Bronchial epithelial cell (primary cell): ENCODE measurements around the gene BRMS1. TPM values are rescaled to one million over a fixed set of nuclear protein-coding genes. Genes with fewer than 3 reads are reported as not detected.

ENCODE experiments used
- DNase-seq: peaks from one replicate; pipeline ENCODE4 v3.0.0-alpha.2; 2010; ENCODE audit warnings: low read depth
- FAIRE-seq: peaks from 2 replicates; lab custom pipeline; 2011; peaks lifted over from hg19 to GRCh38; lab: Jason Lieb, UNC
- H3K27me3 ChIP-seq: 2 replicates; pipeline ENCODE4 v1.5.1; 2011; ENCODE audit warnings: low read length; ENCODE audit not compliant: control insufficient read depth, insufficient read depth
- H3K36me3 ChIP-seq: 2 replicates; pipeline ENCODE4 v1.5.1; 2011; ENCODE audit warnings: low read length; ENCODE audit not compliant: control insufficient read depth, insufficient read depth
- H3K4me3 ChIP-seq: 2 replicates; pipeline ENCODE4 v1.5.1; 2011; ENCODE audit warnings: mild to moderate bottlenecking, low read depth, low read length, control low read depth
- total RNA-seq: library from RNA; depleted of rRNA; stranded (reverse); fragments of >200 nt; gene quantifications from 2 replicates; pipeline ENCODE4 v1.2.1, GENCODE V29; 2014
- TF ChIP-seq, protein P1 (sequence below): IDR thresholded peaks from 2 replicates; pipeline ENCODE4 v1.5.1; 2011; ENCODE audit warnings: mild to moderate bottlenecking, moderate library complexity, low read length, control low read depth, inconsistent platforms; ENCODE audit not compliant: insufficient read depth, severe bottlenecking

Gene BRMS1
- total RNA-seq, 1 donor from 2014 or later, result 81.6 TPM

DNA sequence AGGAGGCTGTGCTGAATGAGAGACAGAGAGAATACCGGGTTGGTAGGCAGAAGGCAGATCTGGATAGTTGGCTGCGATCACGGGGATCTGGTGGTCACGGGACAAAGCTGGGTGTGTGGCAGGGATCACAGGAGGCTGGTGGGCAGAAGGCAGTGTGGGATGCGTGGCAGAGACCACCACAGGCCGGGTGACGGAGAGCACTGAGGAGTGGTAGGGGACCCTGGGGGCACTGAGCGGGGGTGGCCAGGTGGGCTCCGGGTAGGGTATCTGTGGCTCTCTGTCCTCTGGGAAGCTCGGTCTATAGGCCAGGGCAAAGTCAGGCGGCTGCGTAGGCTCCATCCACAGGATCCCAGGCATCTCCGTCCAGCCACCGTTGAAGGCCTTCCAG is 29.4 kb downstream of the BRMS1 start:
- Histone ChIP-seq H3K4me3 (no peak overlapping the region), H3K27me3 (peaks cover 2% of the 10 kb centered on the region), H3K36me3 (no peaks in the 10 kb centered on the region)
- TF ChIP-seq, protein P1, sequence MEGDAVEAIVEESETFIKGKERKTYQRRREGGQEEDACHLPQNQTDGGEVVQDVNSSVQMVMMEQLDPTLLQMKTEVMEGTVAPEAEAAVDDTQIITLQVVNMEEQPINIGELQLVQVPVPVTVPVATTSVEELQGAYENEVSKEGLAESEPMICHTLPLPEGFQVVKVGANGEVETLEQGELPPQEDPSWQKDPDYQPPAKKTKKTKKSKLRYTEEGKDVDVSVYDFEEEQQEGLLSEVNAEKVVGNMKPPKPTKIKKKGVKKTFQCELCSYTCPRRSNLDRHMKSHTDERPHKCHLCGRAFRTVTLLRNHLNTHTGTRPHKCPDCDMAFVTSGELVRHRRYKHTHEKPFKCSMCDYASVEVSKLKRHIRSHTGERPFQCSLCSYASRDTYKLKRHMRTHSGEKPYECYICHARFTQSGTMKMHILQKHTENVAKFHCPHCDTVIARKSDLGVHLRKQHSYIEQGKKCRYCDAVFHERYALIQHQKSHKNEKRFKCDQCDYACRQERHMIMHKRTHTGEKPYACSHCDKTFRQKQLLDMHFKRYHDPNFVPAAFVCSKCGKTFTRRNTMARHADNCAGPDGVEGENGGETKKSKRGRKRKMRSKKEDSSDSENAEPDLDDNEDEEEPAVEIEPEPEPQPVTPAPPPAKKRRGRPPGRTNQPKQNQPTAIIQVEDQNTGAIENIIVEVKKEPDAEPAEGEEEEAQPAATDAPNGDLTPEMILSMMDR, result no peak
- FAIRE-seq (no peak), DNase-seq (no peak)

DNA sequence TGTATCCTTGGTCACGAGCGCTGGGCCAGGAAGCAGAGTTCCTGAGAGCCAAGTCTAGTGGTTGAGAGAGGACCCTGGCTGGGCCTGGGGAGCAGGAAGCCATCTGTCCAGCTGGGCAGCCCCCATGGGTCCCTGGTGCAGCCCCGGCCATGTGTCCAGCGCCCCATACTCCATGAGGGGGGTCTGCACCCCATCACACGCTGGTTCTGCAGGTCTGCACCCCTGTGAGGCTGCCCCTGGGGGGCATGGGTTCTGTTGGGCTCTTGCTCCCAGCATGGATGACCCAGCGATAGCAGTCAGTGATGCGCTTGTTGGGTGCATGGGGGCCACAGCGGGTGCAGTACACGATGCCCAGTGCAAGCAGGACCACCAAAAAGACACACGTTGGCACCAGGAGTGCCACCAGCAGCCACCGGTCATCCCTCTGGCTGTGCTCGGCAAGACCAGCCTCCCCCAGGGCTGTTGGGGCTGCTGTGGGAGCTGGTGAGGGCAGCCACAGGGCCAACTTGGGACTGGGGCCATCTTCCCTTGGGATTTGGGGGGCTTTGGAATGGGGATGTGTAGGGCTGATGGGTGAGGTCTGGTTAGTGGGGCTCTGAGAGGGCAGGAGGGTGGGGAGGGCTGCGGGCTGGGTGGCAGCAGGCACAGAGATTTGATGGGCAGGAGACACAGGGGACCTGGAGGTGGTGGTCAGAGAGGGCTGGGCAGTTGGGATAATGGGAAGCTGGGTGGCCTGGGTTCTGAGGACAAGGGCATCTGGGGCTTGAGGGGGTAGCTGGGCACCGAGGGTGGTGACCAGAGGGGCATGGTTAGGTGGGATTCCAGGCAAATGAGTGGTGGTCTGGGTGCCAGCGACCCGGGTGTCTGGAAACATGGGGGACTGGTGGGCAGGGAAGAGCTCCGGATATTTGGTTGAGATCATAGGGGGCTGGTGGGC is 30.1 kb downstream of the BRMS1 start:
- TF ChIP-seq, protein P1, result no peak
- FAIRE-seq, result no peak

DNA sequence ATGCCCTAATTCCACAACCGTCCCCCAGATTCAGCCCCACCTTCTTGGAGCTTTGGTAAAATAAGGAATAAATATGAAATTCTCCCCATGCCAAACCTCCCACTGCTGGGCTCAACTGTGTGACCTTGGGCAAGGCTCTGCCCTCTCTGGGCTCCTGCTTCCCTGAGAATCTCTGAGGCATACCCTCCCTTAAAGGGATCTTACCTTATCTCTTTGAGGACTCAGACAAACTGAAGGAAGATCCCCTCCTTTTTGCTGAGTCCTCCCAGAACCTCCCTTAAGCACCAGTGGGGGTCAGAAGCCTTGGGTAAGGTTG is 30.8 kb downstream of the BRMS1 start:
- TF ChIP-seq, protein P1, result no peak
- FAIRE-seq (no peak), DNase-seq (no peak)
- peaks cover 2% of the 10 kb centered on the region for H3K27me3 ChIP-seq
- no peaks in the 10 kb centered on the region for H3K36me3 ChIP-seq
- no peak overlapping the region for H3K4me3 ChIP-seq

More for the DNA sequence above, 30.1 kb downstream of the BRMS1 start:
- peaks cover 2% of the 10 kb centered on the region for H3K27me3 ChIP-seq
- no peak for DNase-seq
- no peak overlapping the region for H3K4me3 ChIP-seq
- no peaks in the 10 kb centered on the region for H3K36me3 ChIP-seq

DNA sequence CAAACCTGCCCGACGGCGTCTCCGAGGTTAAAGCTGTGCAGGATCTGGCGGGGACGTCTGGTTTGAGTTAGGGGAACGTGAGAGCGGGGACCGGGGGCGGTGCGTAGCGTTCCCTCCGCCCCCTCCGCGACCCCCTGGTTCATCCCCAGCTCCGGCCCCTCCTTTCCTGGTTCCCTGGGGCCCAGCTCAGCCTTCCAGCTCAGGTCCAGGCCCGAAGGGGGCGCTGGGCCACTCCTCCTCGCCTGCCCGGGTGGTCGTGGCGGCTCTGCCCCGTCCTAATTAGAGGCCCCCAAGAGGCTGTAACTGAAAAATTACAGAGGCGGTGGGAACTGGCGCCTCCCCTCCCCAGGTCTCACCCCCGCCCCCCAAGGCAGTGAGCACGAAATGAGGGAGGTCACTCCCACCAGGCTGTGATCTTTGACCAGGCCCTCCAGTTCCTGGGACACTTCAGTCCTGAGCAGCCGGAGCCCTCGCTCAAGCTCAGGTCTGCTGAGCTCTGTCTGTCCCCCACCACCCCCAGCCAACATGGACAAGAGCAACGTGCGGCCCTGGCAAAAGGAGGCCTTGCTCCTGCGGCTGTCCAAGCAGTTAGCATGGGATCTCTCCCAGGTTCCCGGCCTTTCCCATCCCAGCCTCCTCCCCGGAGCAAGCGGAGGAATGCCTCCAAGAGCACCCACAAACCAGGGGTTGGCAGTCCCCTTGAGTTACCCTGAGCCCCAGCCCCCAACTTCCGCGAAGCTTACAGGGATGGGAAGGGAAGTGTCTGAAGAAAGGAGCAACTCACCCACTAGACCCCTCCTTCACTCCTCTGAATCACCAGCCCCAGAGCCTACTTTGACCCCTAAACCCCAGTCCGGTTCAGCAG is 31.4 kb downstream of the BRMS1 start:
- Histone ChIP-seq H3K4me3 (peak overlapping the region; percentile 2), H3K36me3 (no peaks in the 10 kb centered on the region), H3K27me3 (peaks cover 2% of the 10 kb centered on the region)
- no peak for DNase-seq
- no peak for FAIRE-seq
- TF ChIP-seq, protein P1, result no peak

DNA sequence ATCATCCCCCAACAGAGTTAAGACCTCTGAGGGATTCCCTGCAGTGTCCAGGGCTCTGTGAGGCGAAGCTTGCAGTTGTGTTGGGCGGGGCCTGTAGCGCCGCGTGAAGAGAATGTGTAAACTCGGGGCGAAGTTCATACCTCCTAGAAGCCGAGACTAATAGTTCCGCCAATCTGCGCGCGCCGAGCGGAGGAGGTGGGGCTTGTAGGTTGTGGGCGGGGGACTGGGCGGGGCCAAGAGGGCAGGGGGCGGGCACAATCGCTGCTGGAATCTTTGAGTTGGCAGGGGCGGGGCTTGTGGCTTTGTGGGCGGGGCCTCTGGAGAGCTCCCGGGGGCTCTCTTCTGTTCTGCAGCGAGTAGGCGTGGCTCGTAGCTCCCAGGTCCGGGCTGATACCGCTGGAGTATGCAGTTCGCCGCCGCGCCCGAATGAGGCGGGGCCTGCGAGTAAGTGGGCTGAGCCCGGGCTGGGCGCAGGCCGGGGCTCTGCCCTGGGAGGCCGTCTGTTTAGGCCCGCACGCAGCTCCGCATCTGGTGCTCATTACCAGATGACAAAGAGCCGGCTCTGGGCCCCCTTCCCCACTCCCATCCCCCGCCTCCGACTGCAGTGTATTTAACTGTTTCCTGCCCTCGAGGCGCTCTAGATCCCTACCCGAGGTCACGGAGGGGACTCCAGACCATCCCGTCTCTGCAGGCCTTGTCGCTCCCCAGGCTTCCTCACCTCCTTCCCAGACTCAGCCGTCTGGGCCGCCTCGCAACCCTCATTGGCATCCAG is 32.2 kb downstream of the BRMS1 start:
- peak overlapping the region; percentile 55 for H3K4me3 ChIP-seq
- TF ChIP-seq, protein P1, result no peak
- peak; percentile 90 for DNase-seq
- FAIRE-seq, result no peak
- peaks cover 2% of the 10 kb centered on the region for H3K27me3 ChIP-seq
- H3K36me3 ChIP-seq, result no peaks in the 10 kb centered on the region
